ENCODE data around the gene PRADC1.

GRCh38 chr2:73259276-73259675 lies 26.2 kb upstream of the PRADC1 start:
- TF ChIP-seq, protein P1, sequence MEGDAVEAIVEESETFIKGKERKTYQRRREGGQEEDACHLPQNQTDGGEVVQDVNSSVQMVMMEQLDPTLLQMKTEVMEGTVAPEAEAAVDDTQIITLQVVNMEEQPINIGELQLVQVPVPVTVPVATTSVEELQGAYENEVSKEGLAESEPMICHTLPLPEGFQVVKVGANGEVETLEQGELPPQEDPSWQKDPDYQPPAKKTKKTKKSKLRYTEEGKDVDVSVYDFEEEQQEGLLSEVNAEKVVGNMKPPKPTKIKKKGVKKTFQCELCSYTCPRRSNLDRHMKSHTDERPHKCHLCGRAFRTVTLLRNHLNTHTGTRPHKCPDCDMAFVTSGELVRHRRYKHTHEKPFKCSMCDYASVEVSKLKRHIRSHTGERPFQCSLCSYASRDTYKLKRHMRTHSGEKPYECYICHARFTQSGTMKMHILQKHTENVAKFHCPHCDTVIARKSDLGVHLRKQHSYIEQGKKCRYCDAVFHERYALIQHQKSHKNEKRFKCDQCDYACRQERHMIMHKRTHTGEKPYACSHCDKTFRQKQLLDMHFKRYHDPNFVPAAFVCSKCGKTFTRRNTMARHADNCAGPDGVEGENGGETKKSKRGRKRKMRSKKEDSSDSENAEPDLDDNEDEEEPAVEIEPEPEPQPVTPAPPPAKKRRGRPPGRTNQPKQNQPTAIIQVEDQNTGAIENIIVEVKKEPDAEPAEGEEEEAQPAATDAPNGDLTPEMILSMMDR (IDR thresholded peaks at IDR 0.05), result no peak
- TF ChIP-seq POLR2A (IDR thresholded peaks at IDR 0.05) (no peak), POLR2AphosphoS5 (IDR thresholded peaks at IDR 0.05) (no peak)

Data from prostate gland (tissue), 2 donors.